ENCODE results near the gene HDDC3.
A peak's percentile ranks its signal among the peaks of the same experiment; 100 is the strongest.

HDDC3 gene

GRCh38 chr15:90953947-90954711 lies 21.8 kb upstream of the HDDC3 start:
- DNase-seq (ENCODE audit: low spot score): no peak

- no peak for DNase-seq (ENCODE audit: low spot score)
These were observed 20.7 kb upstream of the HDDC3 start for GRCh38 chr15:90952901-90953677.

- DNase-seq (ENCODE audit: low spot score): no peak
These were observed 18.3 kb upstream of the HDDC3 start for GRCh38 chr15:90950676-90951075.

GRCh38 chr15:90949979-90950675 lies 17.8 kb upstream of the HDDC3 start:
- DNase-seq (ENCODE audit: low spot score): no peak

- DNase-seq (ENCODE audit: low spot score): no peak
These were observed 16.2 kb upstream of the HDDC3 start for GRCh38 chr15:90948506-90948905.

GRCh38 chr15:90947577-90948357 lies 15.4 kb upstream of the HDDC3 start:
- no peak for DNase-seq (ENCODE audit: low spot score)

GRCh38 chr15:90946941-90947576 lies 14.7 kb upstream of the HDDC3 start:
- no peak for DNase-seq (ENCODE audit: low spot score)

- no peak for DNase-seq (ENCODE audit: low spot score)
These were observed 14.2 kb upstream of the HDDC3 start for GRCh38 chr15:90946538-90946937.

GRCh38 chr15:90945091-90945490 lies 12.7 kb upstream of the HDDC3 start:
- no peak for DNase-seq (ENCODE audit: low spot score)

GRCh38 chr15:90942354-90943120 lies 10.2 kb upstream of the HDDC3 start:
- DNase-seq (ENCODE audit: low spot score): no peak

GRCh38 chr15:90941038-90941437 lies 8.7 kb upstream of the HDDC3 start:
- DNase-seq (ENCODE audit: low spot score): no peak

GRCh38 chr15:90939756-90940155 lies 7.4 kb upstream of the HDDC3 start:
- no peak for DNase-seq (ENCODE audit: low spot score)

- no peak for DNase-seq (ENCODE audit: low spot score)
These were observed 5.9 kb upstream of the HDDC3 start for GRCh38 chr15:90938261-90938660.

GRCh38 chr15:90936823-90937222 lies 4.5 kb upstream of the HDDC3 start:
- DNase-seq (ENCODE audit: low spot score): no peak

- peak; percentile 98 for DNase-seq (ENCODE audit: low spot score)
These were observed 2.8 kb upstream of the HDDC3 start, which contains the start of gene UNC45A for GRCh38 chr15:90934949-90935751. Gene UNC45A, plus strand, starts transcription at chr15:90935285. Its CDS starts 40 bp downstream, at chr15:90935325.

GRCh38 chr15:90934256-90934948 lies 2.1 kb upstream of the HDDC3 start:
- peak; percentile 89 for DNase-seq (ENCODE audit: low spot score)

- no peak for DNase-seq (ENCODE audit: low spot score)
These were observed 952 bp upstream of the HDDC3 start for GRCh38 chr15:90933301-90933700.

- DNase-seq (ENCODE audit: low spot score): no peak
These were observed 277 bp upstream of the HDDC3 start for GRCh38 chr15:90932660-90932991.

GRCh38 chr15:90931575-90931827 lies 848 bp downstream of the HDDC3 start:
- DNase-seq (ENCODE audit: low spot score): no peak

Data from germinal center (tissue), 1 donor.